ENCODE measurements around the gene ADCYAP1.
"Not testable (repeated sequence)": the region's sequence is repeated elsewhere in the genome, so short reads cannot be mapped to it uniquely, and the experiment has no call there.

ADCYAP1 gene

GRCh38 chr18:904218-905090 is at the start of gene ADCYAP1:
Gene ADCYAP1 (plus strand): TSS chr18:904871. CDS start chr18:905387, 516 bp downstream.
- no peak for DNase-seq

GRCh38 chr18:857986-858385 is 46.7 kb upstream of the ADCYAP1 start:
- DNase-seq: no peak

GRCh38 chr18:864872-865273 is 39.8 kb upstream of the ADCYAP1 start:
- DNase-seq: peak; percentile 44

GRCh38 chr18:867257-867656 is 37.4 kb upstream of the ADCYAP1 start:
- no peak for DNase-seq

GRCh38 chr18:873426-873825 is 31.2 kb upstream of the ADCYAP1 start:
- DNase-seq: not testable (repeated sequence)

- DNase-seq: no peak
Observed at GRCh38 chr18:875912-876311, 28.8 kb upstream of the ADCYAP1 start.

GRCh38 chr18:877238-877637 is 27.4 kb upstream of the ADCYAP1 start:
- no peak for DNase-seq

- DNase-seq: no peak
Observed at GRCh38 chr18:886076-886475, 18.6 kb upstream of the ADCYAP1 start.

GRCh38 chr18:887716-888115 is 17.0 kb upstream of the ADCYAP1 start:
- no peak for DNase-seq

- no peak for DNase-seq
Observed at GRCh38 chr18:892316-892715, 12.4 kb upstream of the ADCYAP1 start.

- no peak for DNase-seq
Observed at GRCh38 chr18:896315-896714, 8.4 kb upstream of the ADCYAP1 start.

GRCh38 chr18:901761-902160 is 2.9 kb upstream of the ADCYAP1 start:
- DNase-seq: no peak

- no peak for DNase-seq
Observed at GRCh38 chr18:902229-902628, 2.4 kb upstream of the ADCYAP1 start.

- no peak for DNase-seq
Observed at GRCh38 chr18:903701-904100, 970 bp upstream of the ADCYAP1 start.

GRCh38 chr18:905307-905947 is 756 bp downstream of the ADCYAP1 start:
- no peak for DNase-seq

GRCh38 chr18:905948-906415 is 1.3 kb downstream of the ADCYAP1 start:
- no peak for DNase-seq

GRCh38 chr18:906416-907114 is 1.9 kb downstream of the ADCYAP1 start:
- DNase-seq: no peak

- no peak for DNase-seq
Observed at GRCh38 chr18:907115-907884, 2.6 kb downstream of the ADCYAP1 start.

GRCh38 chr18:907885-908757 is 3.5 kb downstream of the ADCYAP1 start:
- no peak for DNase-seq

GRCh38 chr18:908758-909724 is 4.4 kb downstream of the ADCYAP1 start:
- no peak for DNase-seq

GRCh38 chr18:910247-910646 is 5.6 kb downstream of the ADCYAP1 start:
- no peak for DNase-seq

Measured in CD4-positive, alpha-beta T cell treated with Interferon gamma for 1 hour (primary cell).